IMR-90 (cell line): Measurements from ENCODE around the gene ADAMTS17.

Experiments used
- BHLHE40 ChIP-seq: fragments of 150-350 bp; IDR thresholded peaks from 2 replicates; pipeline ENCODE4 v1.6.1; 2016; ENCODE audit warnings: mild to moderate bottlenecking, low read depth, low read length
- CEBPB ChIP-seq: IDR thresholded peaks from 2 replicates; pipeline ENCODE4 v1.6.1; 2012; ENCODE audit warnings: low read depth, low read length, improper control_type of control experiment
- CHD1 ChIP-seq: IDR thresholded peaks from 2 replicates; pipeline ENCODE4 v1.6.1; 2012; ENCODE audit warnings: low read depth, low read length, improper control_type of control experiment
- MAZ ChIP-seq: IDR thresholded peaks from 2 replicates; pipeline ENCODE4 v1.6.1; 2012; ENCODE audit warnings: low read depth, mild to moderate bottlenecking, low read length, improper control_type of control experiment, moderate library complexity, borderline replicate concordance
- MXI1 ChIP-seq: IDR thresholded peaks from 2 replicates; pipeline ENCODE4 v1.6.1; 2012; ENCODE audit warnings: low read depth, mild to moderate bottlenecking, low read length, moderate library complexity, borderline replicate concordance
- POLR2A ChIP-seq: IDR thresholded peaks from 2 replicates; pipeline ENCODE4 v1.6.1; 2012; ENCODE audit warnings: mild to moderate bottlenecking, low read depth, low read length
- RAD21 ChIP-seq: IDR thresholded peaks from 2 replicates; pipeline ENCODE4 v1.6.1; 2012; ENCODE audit warnings: low read length, improper control_type of control experiment
- RCOR1 ChIP-seq: IDR thresholded peaks from 2 replicates; pipeline ENCODE4 v1.6.1; 2012; ENCODE audit warnings: mild to moderate bottlenecking, low read length, improper control_type of control experiment; ENCODE audit not compliant: insufficient replicate concordance
- RFX5 ChIP-seq: IDR thresholded peaks from 2 replicates; pipeline ENCODE4 v1.8.0; 2012; ENCODE audit warnings: low read depth, mild to moderate bottlenecking, low read length, moderate library complexity
- SMC3 ChIP-seq: fragments of 150-350 bp; IDR thresholded peaks from 2 replicates; pipeline ENCODE4 v1.6.1; 2016; ENCODE audit warnings: low read depth, mild to moderate bottlenecking, antibody characterized with exemption, low read length, moderate library complexity
- TF ChIP-seq, protein P1 (sequence below): conservative IDR thresholded peaks from 2 replicates; pipeline ENCODE4 v1.5.1; 2012; ENCODE audit warnings: mild to moderate bottlenecking, low read depth, low read length, improper control_type of control experiment
- TF ChIP-seq, protein P2 (sequence below): fragments of 150-350 bp; IDR thresholded peaks from 2 replicates; pipeline ENCODE4 v1.6.1; 2017; ENCODE audit warnings: mild to moderate bottlenecking, antibody characterized with exemption, low read length, low read depth
- TF ChIP-seq, protein P3 (sequence below): fragments of 150-350 bp; IDR thresholded peaks from 2 replicates; pipeline ENCODE4 v1.6.1; 2016; ENCODE audit warnings: low read depth, mild to moderate bottlenecking, low read length, moderate library complexity, borderline replicate concordance

DNA sequence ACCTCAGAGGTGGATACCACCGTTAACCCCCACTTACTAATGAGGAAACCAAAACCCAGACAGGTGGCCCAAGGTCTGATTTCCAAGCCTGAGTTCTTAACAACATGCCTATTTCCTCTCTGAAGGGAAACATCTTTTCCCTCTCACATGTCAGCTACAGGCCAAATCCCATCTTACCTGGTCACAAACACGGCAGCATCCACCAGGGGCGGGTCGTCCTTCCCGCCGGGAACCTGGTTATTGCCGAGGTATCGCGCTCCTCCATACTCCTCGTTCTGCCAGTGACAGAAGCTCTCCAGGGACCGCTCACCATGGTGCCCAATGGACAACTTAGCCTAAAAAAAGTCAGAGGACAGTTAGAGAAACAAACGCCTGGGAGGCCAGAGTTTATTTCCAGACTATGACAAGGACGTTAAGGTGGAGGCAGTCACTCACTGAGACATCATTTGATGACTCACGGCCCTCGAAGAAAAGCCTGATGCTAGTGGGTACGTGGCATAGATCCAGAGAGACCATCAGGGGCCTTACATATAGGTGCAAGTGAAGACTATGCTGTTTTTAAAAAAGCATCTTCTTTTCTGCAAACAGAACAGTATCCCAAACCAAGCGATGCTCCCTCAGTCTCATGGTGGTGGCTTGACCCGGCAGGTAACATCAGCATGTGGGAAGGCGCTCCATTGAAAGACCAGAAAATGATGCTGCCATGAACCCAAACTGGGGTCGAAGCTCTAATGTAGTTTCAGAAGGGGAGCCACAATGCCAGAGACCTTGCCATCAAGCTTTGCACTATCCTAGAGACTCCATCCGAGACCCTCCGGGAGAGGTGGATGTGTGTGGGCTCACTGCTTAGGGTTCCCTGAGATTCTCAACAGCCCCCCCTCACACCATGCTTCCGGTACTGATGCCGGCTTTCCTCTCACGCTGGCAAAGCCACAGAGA lies 80.2 kb downstream of the ADAMTS17 start:
- TF ChIP-seq, protein P1, sequence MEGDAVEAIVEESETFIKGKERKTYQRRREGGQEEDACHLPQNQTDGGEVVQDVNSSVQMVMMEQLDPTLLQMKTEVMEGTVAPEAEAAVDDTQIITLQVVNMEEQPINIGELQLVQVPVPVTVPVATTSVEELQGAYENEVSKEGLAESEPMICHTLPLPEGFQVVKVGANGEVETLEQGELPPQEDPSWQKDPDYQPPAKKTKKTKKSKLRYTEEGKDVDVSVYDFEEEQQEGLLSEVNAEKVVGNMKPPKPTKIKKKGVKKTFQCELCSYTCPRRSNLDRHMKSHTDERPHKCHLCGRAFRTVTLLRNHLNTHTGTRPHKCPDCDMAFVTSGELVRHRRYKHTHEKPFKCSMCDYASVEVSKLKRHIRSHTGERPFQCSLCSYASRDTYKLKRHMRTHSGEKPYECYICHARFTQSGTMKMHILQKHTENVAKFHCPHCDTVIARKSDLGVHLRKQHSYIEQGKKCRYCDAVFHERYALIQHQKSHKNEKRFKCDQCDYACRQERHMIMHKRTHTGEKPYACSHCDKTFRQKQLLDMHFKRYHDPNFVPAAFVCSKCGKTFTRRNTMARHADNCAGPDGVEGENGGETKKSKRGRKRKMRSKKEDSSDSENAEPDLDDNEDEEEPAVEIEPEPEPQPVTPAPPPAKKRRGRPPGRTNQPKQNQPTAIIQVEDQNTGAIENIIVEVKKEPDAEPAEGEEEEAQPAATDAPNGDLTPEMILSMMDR: no peak
- TF ChIP-seq CHD1: no peak
- TF ChIP-seq POLR2A: no peak
- no peak for TF ChIP-seq MAZ
- TF ChIP-seq RAD21: no peak
- TF ChIP-seq, protein P2, sequence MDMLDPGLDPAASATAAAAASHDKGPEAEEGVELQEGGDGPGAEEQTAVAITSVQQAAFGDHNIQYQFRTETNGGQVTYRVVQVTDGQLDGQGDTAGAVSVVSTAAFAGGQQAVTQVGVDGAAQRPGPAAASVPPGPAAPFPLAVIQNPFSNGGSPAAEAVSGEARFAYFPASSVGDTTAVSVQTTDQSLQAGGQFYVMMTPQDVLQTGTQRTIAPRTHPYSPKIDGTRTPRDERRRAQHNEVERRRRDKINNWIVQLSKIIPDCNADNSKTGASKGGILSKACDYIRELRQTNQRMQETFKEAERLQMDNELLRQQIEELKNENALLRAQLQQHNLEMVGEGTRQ: no peak
- no peak for TF ChIP-seq RFX5
- no peak for TF ChIP-seq RCOR1
- no peak for TF ChIP-seq CEBPB
- no peak for TF ChIP-seq SMC3
- TF ChIP-seq, protein P3, sequence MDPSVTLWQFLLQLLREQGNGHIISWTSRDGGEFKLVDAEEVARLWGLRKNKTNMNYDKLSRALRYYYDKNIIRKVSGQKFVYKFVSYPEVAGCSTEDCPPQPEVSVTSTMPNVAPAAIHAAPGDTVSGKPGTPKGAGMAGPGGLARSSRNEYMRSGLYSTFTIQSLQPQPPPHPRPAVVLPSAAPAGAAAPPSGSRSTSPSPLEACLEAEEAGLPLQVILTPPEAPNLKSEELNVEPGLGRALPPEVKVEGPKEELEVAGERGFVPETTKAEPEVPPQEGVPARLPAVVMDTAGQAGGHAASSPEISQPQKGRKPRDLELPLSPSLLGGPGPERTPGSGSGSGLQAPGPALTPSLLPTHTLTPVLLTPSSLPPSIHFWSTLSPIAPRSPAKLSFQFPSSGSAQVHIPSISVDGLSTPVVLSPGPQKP: no peak
- TF ChIP-seq MXI1: no peak
- no peak for TF ChIP-seq BHLHE40
